ENCODE measurements around the gene DUSP12. TPM values are rescaled to one million over a fixed set of nuclear protein-coding genes. Genes with fewer than 3 reads are reported as not detected.
A peak's percentile ranks its signal among the peaks of the same experiment; 100 is the strongest.

Gene DUSP12
- total and polyA plus RNA-seq, 2 donors (not counting 1 experiment from before 2014, with no cell fraction given), result 29.5 to 41.9 TPM

DNA sequence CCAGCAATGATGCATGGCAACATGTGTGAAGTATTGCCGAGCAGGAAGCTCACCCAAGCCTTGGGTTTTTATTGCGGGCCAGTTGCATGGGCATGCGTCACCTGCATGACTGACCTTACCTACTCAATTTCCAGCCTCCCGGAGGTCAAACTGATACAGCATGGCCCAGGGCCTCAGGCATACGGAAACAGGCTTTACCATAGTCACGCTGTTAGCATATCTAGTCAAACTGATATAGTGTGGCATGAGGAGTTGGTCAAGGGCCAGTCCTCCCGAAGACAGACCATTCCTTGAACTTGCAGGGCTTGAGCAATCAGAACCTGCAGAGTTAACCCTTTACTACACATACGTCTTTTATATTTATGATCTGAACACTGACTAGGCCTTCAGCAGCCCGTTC, 6.4 kb upstream of the DUSP12 start:
- ATAC-seq (ENCODE audit: low read depth) (no peak), DNase-seq (no peak)
- H3K27ac ChIP-seq (ENCODE audit: low read length in 2 of 2), result no peak overlapping the region
- H3K36me3 ChIP-seq (replicated peaks in 1 of 2; ENCODE audit: control extremely low read depth in 1 of 2, control insufficient read depth in 1 of 2, extremely low read depth in 1 of 2, insufficient read depth in 2 of 2, low read length in 1 of 2), result no peaks in the 10 kb centered on the region
- no peaks in the 10 kb centered on the region for H3K9me3 ChIP-seq (ENCODE audit: control extremely low read depth in 1 of 3, control insufficient read depth in 2 of 3, insufficient read depth in 1 of 3, low read length in 2 of 3)
- H3K27me3 ChIP-seq (replicated peaks in 1 of 4; ENCODE audit: control extremely low read depth in 1 of 4, control insufficient read depth in 3 of 4, insufficient read depth in 4 of 4, low read length in 3 of 4), result no peaks in the 10 kb centered on the region
- CTCF ChIA-PET, result interaction anchor here (1.1 to 7.9 kb wide), 2 partner anchors 255 to 259 kb away, joined by 8 to 80 read pairs; no protein-coding TSS in a partner anchor
- no peak overlapping the region for H3K9ac ChIP-seq (ENCODE audit: low read length)
- no peak overlapping the region for H3K27ac Mint-ChIP-seq
- no peak overlapping the region for H2AFZ ChIP-seq (ENCODE audit: insufficient read depth, low read depth, low read length, poor library complexity, severe bottlenecking)
- peaks cover 44% of the 10 kb centered on the region for H3K4me1 Mint-ChIP-seq
- TF ChIP-seq, protein P1, sequence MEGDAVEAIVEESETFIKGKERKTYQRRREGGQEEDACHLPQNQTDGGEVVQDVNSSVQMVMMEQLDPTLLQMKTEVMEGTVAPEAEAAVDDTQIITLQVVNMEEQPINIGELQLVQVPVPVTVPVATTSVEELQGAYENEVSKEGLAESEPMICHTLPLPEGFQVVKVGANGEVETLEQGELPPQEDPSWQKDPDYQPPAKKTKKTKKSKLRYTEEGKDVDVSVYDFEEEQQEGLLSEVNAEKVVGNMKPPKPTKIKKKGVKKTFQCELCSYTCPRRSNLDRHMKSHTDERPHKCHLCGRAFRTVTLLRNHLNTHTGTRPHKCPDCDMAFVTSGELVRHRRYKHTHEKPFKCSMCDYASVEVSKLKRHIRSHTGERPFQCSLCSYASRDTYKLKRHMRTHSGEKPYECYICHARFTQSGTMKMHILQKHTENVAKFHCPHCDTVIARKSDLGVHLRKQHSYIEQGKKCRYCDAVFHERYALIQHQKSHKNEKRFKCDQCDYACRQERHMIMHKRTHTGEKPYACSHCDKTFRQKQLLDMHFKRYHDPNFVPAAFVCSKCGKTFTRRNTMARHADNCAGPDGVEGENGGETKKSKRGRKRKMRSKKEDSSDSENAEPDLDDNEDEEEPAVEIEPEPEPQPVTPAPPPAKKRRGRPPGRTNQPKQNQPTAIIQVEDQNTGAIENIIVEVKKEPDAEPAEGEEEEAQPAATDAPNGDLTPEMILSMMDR (IDR thresholded peaks at IDR 0.05), result no peak
- TF ChIP-seq EZH2 (IDR thresholded peaks at IDR 0.05; ENCODE audit: borderline replicate concordance, insufficient read depth, low read depth, low read length, poor library complexity, severe bottlenecking), result no peak
- POLR2A ChIA-PET, result no interaction called here
- H4K20me1 ChIP-seq (ENCODE audit: control insufficient read depth, insufficient read depth, low read length, poor library complexity, severe bottlenecking), result no peaks in the 10 kb centered on the region
- H3K4me3 Mint-ChIP-seq, result no peak overlapping the region
- peaks cover 3% of the 10 kb centered on the region for H3K79me2 ChIP-seq (ENCODE audit: control insufficient read depth, insufficient read depth, low read length)
- 97% methylated on average over 8 of the region's 9 CpGs for WGBS (ENCODE audit: insufficient coverage)
- H3K4me1 ChIP-seq (ENCODE audit: control insufficient read depth in 2 of 2, insufficient read depth in 2 of 2, low read length in 2 of 2), result peaks cover 33 to 40% of the 10 kb centered on the region in 2 donors
- intact Hi-C loops (cut with micrococcal nuclease), result loop anchor here (10.0 kb wide), 2 partner anchors 178 to 1818 kb away; partner anchors contain the start of gene TAGLN2
- H3K4me2 ChIP-seq (replicated peaks; ENCODE audit: low read depth, low read length, poor library complexity, severe bottlenecking), result no peak overlapping the region
- no peak overlapping the region for H3K4me3 ChIP-seq (ENCODE audit: control extremely low read depth in 1 of 5, extremely low read depth in 1 of 5, insufficient read depth in 1 of 5, low read depth in 2 of 5, low read length in 4 of 5)
- peaks cover 8% of the 10 kb centered on the region for H3K27me3 Mint-ChIP-seq
- H3K9me3 Mint-ChIP-seq (ENCODE audit: insufficient read depth), result no peaks in the 10 kb centered on the region

- ChIA-PET CTCF (interaction anchor here (1.0 to 3.8 kb wide), 3 partner anchors 8 to 259 kb away, joined by 3 to 56 read pairs (median 4); no protein-coding TSS in a partner anchor), POLR2A (no interaction called here)
- no peak for TF ChIP-seq EZH2 (IDR thresholded peaks at IDR 0.05; ENCODE audit: borderline replicate concordance, insufficient read depth, low read depth, low read length, poor library complexity, severe bottlenecking)
- TF ChIP-seq, protein P1 (IDR thresholded peaks at IDR 0.05), result no peak
- Histone ChIP-seq H3K4me1 (ENCODE audit: control insufficient read depth in 2 of 2, insufficient read depth in 2 of 2, low read length in 2 of 2) (peaks cover 18 to 27% of the 10 kb centered on the region in 2 donors), H3K9ac (ENCODE audit: low read length) (no peak overlapping the region), H3K36me3 (replicated peaks in 1 of 2; ENCODE audit: control extremely low read depth in 1 of 2, control insufficient read depth in 1 of 2, extremely low read depth in 1 of 2, insufficient read depth in 2 of 2, low read length in 1 of 2) (peaks cover 5 to 6% of the 10 kb centered on the region in 2 experiments), H2AFZ (ENCODE audit: insufficient read depth, low read depth, low read length, poor library complexity, severe bottlenecking) (no peak overlapping the region), H3K4me2 (replicated peaks; ENCODE audit: low read depth, low read length, poor library complexity, severe bottlenecking) (no peak overlapping the region), H3K27me3 (replicated peaks in 1 of 4; ENCODE audit: control extremely low read depth in 1 of 4, control insufficient read depth in 3 of 4, insufficient read depth in 4 of 4, low read length in 3 of 4) (no peaks in the 10 kb centered on the region), H4K20me1 (ENCODE audit: control insufficient read depth, insufficient read depth, low read length, poor library complexity, severe bottlenecking) (no peaks in the 10 kb centered on the region), H3K9me3 (ENCODE audit: control extremely low read depth in 1 of 3, control insufficient read depth in 2 of 3, insufficient read depth in 1 of 3, low read length in 2 of 3) (no peaks in the 10 kb centered on the region), H3K4me3 (ENCODE audit: control extremely low read depth in 1 of 5, extremely low read depth in 1 of 5, insufficient read depth in 1 of 5, low read depth in 2 of 5, low read length in 4 of 5) (no peak overlapping the region), H3K79me2 (ENCODE audit: control insufficient read depth, insufficient read depth, low read length) (peaks cover 31% of the 10 kb centered on the region), H3K27ac (ENCODE audit: low read length in 2 of 2) (no peak overlapping the region)
- intact Hi-C loops (cut with micrococcal nuclease), result loop anchor here (2.0 to 10.0 kb wide), 3 partner anchors 15 to 1823 kb away; partner anchors contain the start of gene TAGLN2
- Mint-ChIP-seq H3K4me3 (peak overlapping the region; percentile 54), H3K9me3 (ENCODE audit: insufficient read depth) (no peaks in the 10 kb centered on the region), H3K27me3 (peaks cover 8% of the 10 kb centered on the region), H3K4me1 (peaks cover 34% of the 10 kb centered on the region), H3K27ac (peak overlapping the region; percentile 22)
- DNase-seq, result no peak
- ATAC-seq (ENCODE audit: low read depth), result no peak
- WGBS (ENCODE audit: insufficient coverage), result no CpG with 5 or more reads among the region's 6 CpGs
Measured at GRCh38 chr1:161747801-161748200, 1.8 kb upstream of the DUSP12 start.

Data from B cell (primary cell).